ENCODE results near the gene ABCD4. TPM values are rescaled to one million over a fixed set of nuclear protein-coding genes. Genes with fewer than 3 reads are reported as not detected.
A peak's percentile ranks its signal among the peaks of the same experiment; 100 is the strongest.

ABCD4 gene
- polyA plus RNA-seq, 3 donors = 13.9 to 54.1 (median 14.2) TPM

- Histone ChIP-seq H3K4me3 (replicated peaks in 1 of 3; ENCODE audit: low read depth in 2 of 3, low read length in 3 of 3) (peak overlapping the region; percentile 82 to 94 (median 85)), H2AFZ (ENCODE audit: insufficient read depth, low read depth, low read length, poor library complexity, severe bottlenecking) (peak overlapping the region; percentile 94), H3K36me3 (replicated peaks in 1 of 2; ENCODE audit: control insufficient read depth in 1 of 2, insufficient read depth in 2 of 2, low read length in 2 of 2) (peaks cover 16 to 23% of the 10 kb centered on the region in 2 donors), H3K27ac (ENCODE audit: low read depth in 1 of 2, low read length in 2 of 2) (peak overlapping the region; percentile 62 to 78), H3K27me3 (ENCODE audit: control insufficient read depth in 2 of 2, insufficient read depth in 2 of 2, low read length in 2 of 2) (no peaks in the 10 kb centered on the region), H3K4me1 (ENCODE audit: control insufficient read depth in 1 of 2, insufficient read depth in 2 of 2, low read length in 2 of 2) (peaks cover 12 to 14% of the 10 kb centered on the region in 2 donors), H3K9ac (ENCODE audit: insufficient read depth, low read length, poor library complexity, severe bottlenecking) (peak overlapping the region; percentile 82), H3K79me2 (ENCODE audit: insufficient read depth, low read length) (peaks cover 41% of the 10 kb centered on the region), H4K20me1 (ENCODE audit: insufficient read depth, low read length) (no peaks in the 10 kb centered on the region), H3K4me2 (replicated peaks; ENCODE audit: extremely low read depth, low read length, poor library complexity, severe bottlenecking) (peak overlapping the region; percentile 95), H3K9me3 (replicated peaks in 1 of 2; ENCODE audit: control insufficient read depth in 1 of 2, insufficient read depth in 1 of 2, low read length in 2 of 2) (no peaks in the 10 kb centered on the region)
- Mint-ChIP-seq H3K27ac (peak overlapping the region; percentile 81 to 91 (median 89)), H3K4me3 (peak overlapping the region; percentile 95 to 96), H3K27me3 (ENCODE audit: low read depth in 3 of 3) (peaks cover 0 to 4% (median 2%) of the 10 kb centered on the region in 3 donors), H3K9me3 (no peaks in the 10 kb centered on the region), H3K36me3 (peaks cover 23 to 29% of the 10 kb centered on the region in 2 donors), H3K4me1 (peaks cover 32% of the 10 kb centered on the region)
- TF ChIP-seq, protein P1, sequence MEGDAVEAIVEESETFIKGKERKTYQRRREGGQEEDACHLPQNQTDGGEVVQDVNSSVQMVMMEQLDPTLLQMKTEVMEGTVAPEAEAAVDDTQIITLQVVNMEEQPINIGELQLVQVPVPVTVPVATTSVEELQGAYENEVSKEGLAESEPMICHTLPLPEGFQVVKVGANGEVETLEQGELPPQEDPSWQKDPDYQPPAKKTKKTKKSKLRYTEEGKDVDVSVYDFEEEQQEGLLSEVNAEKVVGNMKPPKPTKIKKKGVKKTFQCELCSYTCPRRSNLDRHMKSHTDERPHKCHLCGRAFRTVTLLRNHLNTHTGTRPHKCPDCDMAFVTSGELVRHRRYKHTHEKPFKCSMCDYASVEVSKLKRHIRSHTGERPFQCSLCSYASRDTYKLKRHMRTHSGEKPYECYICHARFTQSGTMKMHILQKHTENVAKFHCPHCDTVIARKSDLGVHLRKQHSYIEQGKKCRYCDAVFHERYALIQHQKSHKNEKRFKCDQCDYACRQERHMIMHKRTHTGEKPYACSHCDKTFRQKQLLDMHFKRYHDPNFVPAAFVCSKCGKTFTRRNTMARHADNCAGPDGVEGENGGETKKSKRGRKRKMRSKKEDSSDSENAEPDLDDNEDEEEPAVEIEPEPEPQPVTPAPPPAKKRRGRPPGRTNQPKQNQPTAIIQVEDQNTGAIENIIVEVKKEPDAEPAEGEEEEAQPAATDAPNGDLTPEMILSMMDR (IDR thresholded peaks at IDR 0.05) = peak; percentile 34
- WGBS (ENCODE audit: insufficient coverage) = 0% methylated on average over 2 of the region's 6 CpGs
- intact Hi-C loops (cut with micrococcal nuclease) = no loop called here
- peak in 2 of 3 donors; percentile 25 to 28 for DNase-seq
Observed at GRCh38 chr14:74302152-74302628, 544 bp downstream of the ABCD4 start.

DNA sequence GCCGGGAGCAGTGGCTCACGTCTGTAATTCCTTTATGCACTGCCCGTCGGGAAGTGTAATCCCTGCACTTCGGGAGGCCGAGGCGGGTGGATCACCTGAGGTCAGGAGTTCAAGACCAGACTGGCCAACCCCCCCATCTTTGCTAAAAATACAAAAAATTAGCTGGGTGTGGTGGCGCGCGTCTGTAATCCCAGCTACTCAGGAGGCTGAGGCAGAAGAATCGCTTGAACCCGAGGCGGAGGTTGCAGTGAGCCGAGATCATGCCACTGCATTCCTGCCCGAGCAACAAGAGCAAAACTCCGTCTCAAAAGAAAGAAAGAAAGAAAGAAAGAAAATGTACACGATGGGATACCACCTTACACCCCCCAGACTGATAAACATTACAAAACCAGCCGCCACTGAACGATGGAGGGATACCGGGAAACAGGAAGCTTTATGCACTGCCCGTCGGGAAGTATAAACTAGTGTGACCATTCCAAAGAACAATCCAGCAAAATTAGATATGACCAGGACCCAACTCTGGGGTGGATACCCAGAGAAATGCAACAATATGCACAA lies 1.1 kb downstream of the ABCD4 start:
- H3K27ac Mint-ChIP-seq = peak overlapping the region in 5 of 7 donors; percentile 28 to 89 (median 68)
- peaks cover 21 to 28% of the 10 kb centered on the region in 2 donors for H3K36me3 ChIP-seq (replicated peaks in 1 of 2; ENCODE audit: control insufficient read depth in 1 of 2, insufficient read depth in 2 of 2, low read length in 2 of 2)
- H3K9me3 Mint-ChIP-seq = no peaks in the 10 kb centered on the region
- peak overlapping the region in 1 of 2 donors; percentile 78 for H3K27ac ChIP-seq (ENCODE audit: low read depth in 1 of 2, low read length in 2 of 2)
- TF ChIP-seq, protein P1 (IDR thresholded peaks at IDR 0.05) = no peak
- H4K20me1 ChIP-seq (ENCODE audit: insufficient read depth, low read length) = no peaks in the 10 kb centered on the region
- peaks cover 25 to 33% of the 10 kb centered on the region in 2 donors for H3K36me3 Mint-ChIP-seq
- peak overlapping the region; percentile 94 for H2AFZ ChIP-seq (ENCODE audit: insufficient read depth, low read depth, low read length, poor library complexity, severe bottlenecking)
- peaks cover 41% of the 10 kb centered on the region for H3K79me2 ChIP-seq (ENCODE audit: insufficient read depth, low read length)
- H3K9me3 ChIP-seq (replicated peaks in 1 of 2; ENCODE audit: control insufficient read depth in 1 of 2, insufficient read depth in 1 of 2, low read length in 2 of 2) = no peaks in the 10 kb centered on the region
- WGBS (ENCODE audit: insufficient coverage) = no CpG with 5 or more reads among the region's 22 CpGs
- no peak overlapping the region for H3K9ac ChIP-seq (ENCODE audit: insufficient read depth, low read length, poor library complexity, severe bottlenecking)
- intact Hi-C loops (cut with micrococcal nuclease) = no loop called here
- peak overlapping the region; percentile 95 for H3K4me2 ChIP-seq (replicated peaks; ENCODE audit: extremely low read depth, low read length, poor library complexity, severe bottlenecking)
- H3K4me3 ChIP-seq (replicated peaks in 1 of 3; ENCODE audit: low read depth in 2 of 3, low read length in 3 of 3) = peak overlapping the region; percentile 82 to 94 (median 85)
- peaks cover 0 to 4% (median 2%) of the 10 kb centered on the region in 3 donors for H3K27me3 Mint-ChIP-seq (ENCODE audit: low read depth in 3 of 3)
- H3K4me1 ChIP-seq (ENCODE audit: control insufficient read depth in 1 of 2, insufficient read depth in 2 of 2, low read length in 2 of 2) = peaks cover 12 to 14% of the 10 kb centered on the region in 2 donors
- H3K27me3 ChIP-seq (ENCODE audit: control insufficient read depth in 2 of 2, insufficient read depth in 2 of 2, low read length in 2 of 2) = no peaks in the 10 kb centered on the region
- peaks cover 32% of the 10 kb centered on the region for H3K4me1 Mint-ChIP-seq
- DNase-seq = no peak
- peak overlapping the region; percentile 95 to 96 for H3K4me3 Mint-ChIP-seq
